Glutamatergic neuron (in vitro differentiated cells): Measurements from ENCODE around the gene UBQLNL. TPM values are rescaled to one million over a fixed set of nuclear protein-coding genes. Genes with fewer than 3 reads are reported as not detected.

Source experiments
- DNase-seq: peaks from one replicate; pipeline ENCODE4 v3.0.0; 2022
- H3K27ac Mint-ChIP-seq: one replicate; pipeline ENCODE4 v1.8.0; 2020; ENCODE audit warnings: mild to moderate bottlenecking, mixed read lengths, inconsistent platforms; ENCODE audit not compliant: unreplicated experiment
- H3K27me3 Mint-ChIP-seq: one replicate; pipeline ENCODE4 v1.8.0; 2020; ENCODE audit warnings: mild to moderate bottlenecking, moderate library complexity, mixed read lengths, inconsistent platforms; ENCODE audit not compliant: unreplicated experiment
- H3K36me3 Mint-ChIP-seq: one replicate; pipeline ENCODE4 v1.8.0; 2020; ENCODE audit warnings: mild to moderate bottlenecking, mixed read lengths, inconsistent platforms; ENCODE audit not compliant: unreplicated experiment
- H3K4me1 Mint-ChIP-seq: one replicate; pipeline ENCODE4 v1.8.0; 2020; ENCODE audit warnings: mild to moderate bottlenecking, low read depth, mixed read lengths, inconsistent platforms; ENCODE audit not compliant: unreplicated experiment
- H3K4me3 Mint-ChIP-seq: one replicate; pipeline ENCODE4 v1.8.0; 2020; ENCODE audit warnings: mild to moderate bottlenecking, mixed read lengths, inconsistent platforms; ENCODE audit not compliant: unreplicated experiment
- H3K9me3 Mint-ChIP-seq: one replicate; pipeline ENCODE4 v1.8.0; 2020; ENCODE audit warnings: mild to moderate bottlenecking, moderate library complexity, mixed read lengths, inconsistent platforms; ENCODE audit not compliant: unreplicated experiment
- CTCF ChIP-seq: fragments of 200-600 bp; sonication (generic); IDR thresholded peaks from one replicate; pipeline ENCODE4 v1.5.0; 2021; ENCODE audit not compliant: partially characterized antibody, unreplicated experiment
- total RNA-seq: library from RNA; stranded (reverse); fragmentation: NEBNext Ultra II Directional; extraction: Animal tissue kit (Norgen Biotek cat#: 25700); gene quantifications from one replicate; pipeline ENCODE4 v1.2.1, GENCODE V29; 2021; ENCODE audit not compliant: unreplicated experiment

The UBQLNL gene
- total RNA-seq, 1 donor from 2014 or later = not detected

GRCh38 chr11:5509803-5510202, 6.7 kb downstream of the UBQLNL start, which contains the start of gene UBQLN3:
Gene UBQLN3, minus strand, starts transcription at chr11:5509957. Its CDS starts 399 bp downstream, at chr11:5509558.
- no peak for TF ChIP-seq CTCF
- Mint-ChIP-seq H3K4me3 (no peak within 1 kb of the TSS), H3K4me1 (no peaks in the 10 kb centered on the region), H3K36me3 (no peaks in the 10 kb centered on the region), H3K27ac (no peak within 1 kb of the TSS), H3K9me3 (peaks cover 3% of the 10 kb centered on the region), H3K27me3 (peaks cover 4% of the 10 kb centered on the region)
- DNase-seq = no peak

GRCh38 chr11:5508605-5509004, 7.9 kb downstream of the UBQLNL start:
- Mint-ChIP-seq H3K27me3 (peaks cover 4% of the 10 kb centered on the region), H3K4me1 (no peaks in the 10 kb centered on the region), H3K9me3 (peaks cover 3% of the 10 kb centered on the region), H3K4me3 (no peak overlapping the region), H3K27ac (no peak overlapping the region), H3K36me3 (no peaks in the 10 kb centered on the region)
- DNase-seq = no peak
- TF ChIP-seq CTCF = no peak

- Mint-ChIP-seq H3K27me3 (peaks cover 4% of the 10 kb centered on the region), H3K4me3 (no peak overlapping the region), H3K36me3 (no peaks in the 10 kb centered on the region), H3K4me1 (no peaks in the 10 kb centered on the region), H3K9me3 (peaks cover 3% of the 10 kb centered on the region), H3K27ac (no peak overlapping the region)
- TF ChIP-seq CTCF = no peak
- DNase-seq = no peak
Observed at GRCh38 chr11:5507933-5508305, 8.6 kb downstream of the UBQLNL start.

GRCh38 chr11:5507177-5507932, 9.1 kb downstream of the UBQLNL start:
- Mint-ChIP-seq H3K4me3 (no peak overlapping the region), H3K9me3 (peaks cover 3% of the 10 kb centered on the region), H3K36me3 (no peaks in the 10 kb centered on the region), H3K27ac (no peak overlapping the region), H3K4me1 (no peaks in the 10 kb centered on the region), H3K27me3 (peaks cover 4% of the 10 kb centered on the region)
- DNase-seq = no peak
- no peak for TF ChIP-seq CTCF

GRCh38 chr11:5505363-5506048, 11.0 kb downstream of the UBQLNL start:
- no peak for DNase-seq
- Mint-ChIP-seq H3K27ac (no peak overlapping the region), H3K4me1 (no peaks in the 10 kb centered on the region), H3K9me3 (peaks cover 3% of the 10 kb centered on the region), H3K4me3 (no peak overlapping the region), H3K36me3 (no peaks in the 10 kb centered on the region), H3K27me3 (peaks cover 3% of the 10 kb centered on the region)
- no peak for TF ChIP-seq CTCF
